GM19240 (cell line): ENCODE data around the gene RIBC1.
"Not testable (repeated sequence)": the region's sequence is repeated elsewhere in the genome, so short reads cannot be mapped to it uniquely, and the experiment has no call there.

ENCODE experiments used
- DNase-seq: peaks from one replicate; pipeline ENCODE4 v3.0.0; 2011; ENCODE audit warnings: low spot score; ENCODE audit not compliant: insufficient read length

RIBC1 gene

DNA sequence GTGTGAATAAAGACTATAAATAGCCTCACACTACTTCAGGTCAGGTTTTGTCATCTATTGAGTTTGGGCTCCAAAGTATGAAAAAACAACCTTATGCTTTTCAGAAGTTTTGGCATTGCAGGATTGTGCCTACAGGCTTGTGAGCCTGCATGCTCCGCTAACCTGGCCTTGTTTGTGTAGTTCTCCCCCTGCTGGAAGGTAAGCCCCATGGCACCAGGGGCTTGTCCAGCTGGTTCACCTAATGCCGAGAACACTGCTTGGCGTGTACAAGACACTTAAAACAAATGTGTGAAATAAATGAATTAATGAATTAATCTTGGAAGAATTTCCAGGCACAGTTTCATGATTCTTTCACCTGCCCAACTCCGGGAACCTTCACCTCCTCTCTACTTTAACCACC, 13.3 kb downstream of the RIBC1 start:
- DNase-seq: peak; percentile 80

DNA sequence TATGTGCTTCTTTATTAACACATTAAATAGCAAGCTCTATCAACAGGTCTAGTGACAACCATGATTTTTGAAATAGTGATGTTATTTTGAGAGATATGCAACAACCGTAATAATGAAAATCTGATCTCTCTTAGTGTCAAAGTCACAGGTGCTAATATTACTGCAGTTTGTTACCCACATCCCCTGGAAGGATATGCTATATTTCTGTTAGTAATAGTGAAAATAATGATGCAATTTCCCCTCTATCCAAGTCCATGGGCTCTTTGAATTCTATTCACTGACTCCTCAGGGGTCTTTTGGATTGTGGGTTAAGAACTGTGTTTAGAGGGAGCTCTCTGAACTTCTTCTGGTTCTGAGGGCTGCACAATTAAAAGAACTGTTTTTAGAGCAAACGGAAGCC, 14.5 kb downstream of the RIBC1 start:
- no peak for DNase-seq

DNA sequence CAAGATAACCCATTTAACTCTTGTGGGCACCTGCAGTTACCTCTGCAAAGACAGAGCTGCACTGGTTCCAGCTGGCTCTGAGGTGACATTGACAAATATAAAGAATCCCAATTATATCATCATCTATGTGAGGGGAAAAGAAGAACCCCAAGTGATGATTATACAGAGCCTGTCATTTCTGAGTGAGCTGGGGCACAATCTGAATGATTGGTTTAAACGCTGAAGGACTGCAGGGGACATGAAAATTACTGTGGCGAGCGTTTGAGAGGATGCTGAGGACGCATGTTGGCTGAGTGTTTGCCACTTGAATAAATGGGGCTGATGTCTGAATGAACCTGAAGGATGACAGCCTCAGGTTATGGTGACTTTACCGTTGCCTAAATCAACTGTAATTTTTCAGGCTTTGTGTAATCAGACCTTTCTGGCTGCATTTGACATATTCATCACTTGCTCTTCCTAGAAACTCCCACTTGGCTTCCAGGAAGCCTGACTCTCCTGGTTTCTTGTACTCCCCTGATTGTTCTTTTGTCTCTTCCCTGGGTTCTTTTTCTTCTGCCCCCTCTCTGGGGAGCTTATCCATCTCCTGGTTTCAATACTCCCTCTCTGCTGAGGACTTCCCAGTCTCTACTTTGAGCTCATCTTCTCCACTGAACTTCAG, 15.6 kb downstream of the RIBC1 start:
- no peak for DNase-seq

DNA sequence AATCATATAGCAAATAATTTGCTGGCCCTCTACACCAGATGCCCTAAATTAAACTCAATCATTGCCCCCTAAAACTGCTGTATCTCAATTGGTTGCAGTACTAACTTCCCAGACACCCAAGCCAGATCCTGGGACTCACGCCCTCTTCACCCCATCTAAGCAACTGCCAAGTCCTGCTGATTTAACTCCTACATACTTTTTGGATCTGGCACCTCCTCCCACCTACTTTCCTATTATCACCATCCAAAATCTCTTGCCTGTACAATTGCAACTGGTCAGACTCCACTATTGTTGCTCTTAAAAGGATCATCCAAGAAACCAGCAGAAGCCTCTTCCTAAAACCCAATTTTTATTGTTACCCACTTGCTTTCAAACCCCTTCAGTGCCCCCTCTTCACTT, 16.2 kb downstream of the RIBC1 start:
- DNase-seq: no peak

DNA sequence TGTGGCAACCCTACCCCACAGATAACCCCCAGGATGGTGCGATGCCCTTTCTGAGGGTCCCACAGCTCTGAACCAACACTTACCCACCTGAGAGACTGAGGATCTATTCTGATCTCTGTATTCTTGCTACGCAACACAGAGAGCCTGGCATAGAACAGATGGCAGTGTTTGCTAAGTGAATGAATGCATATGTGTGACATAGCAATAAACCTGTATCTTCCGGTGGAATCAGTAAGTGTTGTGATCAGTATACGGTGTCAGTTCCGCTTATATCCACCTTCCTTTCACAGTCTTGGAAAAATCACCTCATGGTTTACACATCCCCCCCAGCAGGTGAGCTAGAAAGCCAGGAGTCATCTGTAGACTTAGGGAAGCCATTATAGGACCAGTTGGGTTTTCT, 17.4 kb downstream of the RIBC1 start:
- DNase-seq: no peak

DNA sequence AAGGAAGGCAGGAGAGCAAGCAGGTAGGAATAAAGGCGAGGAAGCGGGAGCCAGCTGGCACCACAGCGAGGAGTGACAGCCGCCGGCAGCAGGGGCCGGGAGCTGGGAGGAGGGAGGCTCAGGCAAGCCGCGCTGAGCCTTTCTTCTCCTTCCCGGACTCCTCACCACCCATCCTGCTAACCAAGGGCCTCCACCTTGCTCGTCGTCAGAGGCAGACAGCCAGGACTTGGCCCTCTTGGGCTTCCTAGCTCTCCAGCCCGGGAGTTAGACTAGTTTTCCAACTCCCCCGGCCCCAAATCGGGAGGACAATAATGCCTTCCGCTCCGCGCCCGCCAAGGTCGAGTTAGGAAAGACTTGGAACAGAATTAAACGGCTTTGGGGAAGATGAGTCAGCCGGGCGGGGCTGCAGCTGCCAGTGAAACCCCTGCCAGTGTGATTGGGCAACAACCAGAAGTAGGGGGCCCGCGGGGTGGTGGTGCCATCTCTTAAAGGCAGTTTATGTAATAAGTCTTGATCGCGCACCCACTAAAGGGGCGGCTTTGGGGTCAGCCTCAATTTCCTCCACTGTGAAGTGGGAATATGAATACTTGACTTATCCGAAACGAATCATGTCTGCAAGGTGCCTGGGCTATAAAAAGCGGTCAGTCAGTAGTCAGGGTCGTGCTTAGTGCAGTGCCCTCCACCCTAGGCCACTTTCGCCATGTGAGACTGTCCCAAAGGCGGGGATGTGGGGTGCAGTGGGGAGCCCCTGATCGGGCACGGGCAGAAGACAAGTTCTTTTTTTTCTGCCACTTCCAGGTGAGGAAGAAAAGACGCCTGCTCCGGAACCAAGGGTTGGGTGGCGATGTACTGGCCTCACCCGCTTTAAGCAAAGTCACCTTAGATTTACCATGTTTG, 18.2 kb downstream of the RIBC1 start:
- DNase-seq: no peak

DNA sequence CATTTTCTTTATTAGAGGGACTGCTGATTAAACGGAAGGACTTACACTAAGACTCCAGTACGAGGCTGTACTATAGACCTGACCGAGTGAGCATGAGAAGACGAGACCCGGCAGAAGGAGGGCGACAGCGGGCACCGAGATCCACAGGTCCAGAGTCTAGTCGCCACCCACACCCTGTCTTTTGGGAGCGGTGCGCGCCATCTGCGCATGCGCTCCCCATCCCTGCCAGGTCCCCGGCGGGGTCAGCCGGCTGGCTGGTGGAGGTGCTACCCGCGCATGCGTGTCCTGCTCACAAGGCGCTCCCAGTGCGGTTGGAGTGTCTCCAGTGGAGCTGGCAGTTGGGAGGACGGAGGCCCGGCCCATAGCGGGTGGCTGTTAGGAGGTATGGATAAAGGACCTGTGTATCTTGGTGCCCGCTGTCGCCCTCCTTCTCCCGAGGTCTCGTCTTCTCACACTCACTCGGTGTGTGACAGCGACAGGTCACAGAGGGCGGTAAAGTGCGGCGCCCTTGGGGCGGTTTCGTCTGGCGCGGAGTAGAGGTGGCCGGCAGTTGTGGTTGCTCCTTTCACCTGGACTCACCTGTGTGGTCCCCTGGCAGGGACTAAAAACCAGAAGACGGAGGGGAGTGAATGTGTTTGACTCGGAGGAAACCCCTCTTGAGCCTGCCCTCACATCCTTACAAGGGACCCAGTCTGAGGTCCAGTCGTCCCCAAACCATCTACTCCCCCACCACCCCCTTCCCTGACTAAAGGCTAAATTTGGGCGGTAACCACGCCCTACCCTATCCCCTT, 19.1 kb downstream of the RIBC1 start:
- peak; percentile 56 for DNase-seq

DNA sequence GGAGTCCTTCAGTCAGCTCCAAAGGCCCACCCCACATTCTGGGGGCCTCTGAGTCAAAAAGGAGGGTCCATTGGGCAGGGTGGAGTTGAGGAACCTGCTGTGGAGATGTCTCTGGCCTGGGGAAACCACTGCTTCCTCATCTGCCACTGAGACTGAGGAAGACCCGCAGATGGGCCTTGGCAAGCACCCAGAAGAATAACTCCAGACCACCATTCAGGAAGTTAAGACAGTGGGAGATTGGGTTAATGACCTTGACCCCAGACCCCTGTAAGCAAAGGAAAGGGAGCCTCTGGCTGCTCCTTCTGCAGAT, 19.6 kb downstream of the RIBC1 start:
- DNase-seq: no peak

DNA sequence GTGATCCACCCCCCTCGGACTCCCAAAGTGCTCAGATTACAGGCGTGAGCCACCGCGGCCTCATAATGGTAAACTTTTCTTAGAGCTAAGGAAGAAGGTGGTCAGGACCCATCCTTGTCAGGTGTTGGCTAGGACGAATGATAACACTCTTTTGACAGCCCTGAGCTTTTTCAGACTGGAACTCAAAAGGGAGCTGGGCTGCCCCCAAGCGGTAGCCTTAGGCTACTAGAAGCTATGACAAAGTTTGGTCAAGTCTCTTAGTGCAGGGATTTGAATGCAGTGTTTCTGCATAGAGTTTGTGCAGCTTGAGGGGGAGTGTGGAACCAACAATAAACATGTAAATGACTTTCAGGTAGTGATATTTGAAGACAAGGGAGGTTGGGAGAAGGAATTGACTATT, 23.3 kb downstream of the RIBC1 start:
- no peak for DNase-seq

DNA sequence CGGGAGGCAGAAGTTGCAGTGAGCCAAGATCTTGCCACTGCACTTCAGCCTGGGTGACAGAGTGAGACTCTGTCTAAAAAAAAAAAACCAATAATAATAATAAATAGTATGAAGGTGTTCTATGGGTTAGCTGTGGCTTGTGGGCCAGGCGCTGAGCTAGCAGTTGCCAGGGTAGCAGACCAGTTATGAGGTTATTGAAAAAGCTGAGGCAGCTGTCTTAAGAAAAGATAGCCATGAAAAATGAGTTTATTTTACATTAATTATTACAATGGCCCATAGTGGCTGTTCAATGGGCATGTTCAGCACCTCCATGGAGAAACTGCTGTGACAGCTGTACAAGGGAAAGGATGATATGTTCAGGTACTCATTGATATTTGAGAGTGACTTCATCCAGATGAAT, 24.8 kb downstream of the RIBC1 start:
- no peak for DNase-seq

DNA sequence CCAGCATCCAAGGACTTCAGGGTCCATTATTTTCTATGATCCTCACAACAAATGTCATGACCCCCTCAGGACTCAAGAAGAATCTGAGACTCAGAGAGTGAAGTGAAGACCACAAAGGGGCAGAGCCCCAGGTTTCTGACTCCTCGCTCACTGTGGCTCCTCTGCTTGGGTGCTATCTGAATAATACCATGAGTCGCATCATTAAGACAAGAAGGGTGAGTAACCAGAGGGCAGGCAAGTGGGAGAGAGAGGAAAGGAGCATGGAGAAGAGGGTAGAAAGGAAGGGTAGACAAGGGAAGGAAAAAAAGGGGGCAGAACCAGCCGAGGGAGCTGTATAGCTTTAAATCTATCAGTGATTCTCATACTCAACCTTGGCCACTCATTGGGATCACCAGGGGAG, 27.0 kb downstream of the RIBC1 start:
- no peak for DNase-seq

DNA sequence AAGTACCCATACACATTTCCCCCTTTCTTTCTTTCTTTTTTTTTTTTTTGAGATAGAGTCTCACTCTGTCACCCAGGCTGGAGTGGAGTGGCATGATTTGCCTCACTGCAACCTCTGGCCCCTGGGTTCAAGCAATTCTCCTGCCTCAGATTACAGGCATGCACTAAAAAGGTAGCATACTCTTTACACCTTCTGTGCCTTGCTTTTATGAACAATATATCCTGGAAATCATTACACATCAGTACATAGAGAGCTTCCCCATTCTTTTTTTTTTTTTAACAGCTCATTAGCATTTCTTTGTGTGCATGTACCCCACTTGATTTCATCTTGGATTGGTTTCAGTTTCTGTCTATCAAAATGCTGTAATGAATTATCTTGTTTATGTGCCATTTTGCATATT, 30.1 kb downstream of the RIBC1 start:
- DNase-seq: no peak

DNA sequence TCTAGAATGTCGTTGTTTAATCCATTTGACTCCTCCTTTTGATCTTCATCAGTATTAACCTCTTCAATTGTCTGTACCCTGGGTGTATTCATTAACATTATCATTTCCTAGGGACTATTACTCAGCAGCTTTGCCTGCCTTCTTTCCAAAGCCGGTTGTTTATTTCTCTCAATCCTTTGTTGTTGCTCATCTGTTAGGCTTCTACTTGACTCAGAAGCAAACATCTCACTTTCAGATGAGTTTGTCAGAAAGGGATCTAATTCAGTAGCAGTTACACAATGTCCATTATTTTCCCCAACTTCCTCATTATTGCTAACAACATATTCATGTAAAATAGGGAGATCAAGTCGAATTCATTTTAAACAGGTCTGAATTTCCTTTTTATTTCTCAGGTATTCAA, 33.6 kb downstream of the RIBC1 start:
- no peak for DNase-seq

DNA sequence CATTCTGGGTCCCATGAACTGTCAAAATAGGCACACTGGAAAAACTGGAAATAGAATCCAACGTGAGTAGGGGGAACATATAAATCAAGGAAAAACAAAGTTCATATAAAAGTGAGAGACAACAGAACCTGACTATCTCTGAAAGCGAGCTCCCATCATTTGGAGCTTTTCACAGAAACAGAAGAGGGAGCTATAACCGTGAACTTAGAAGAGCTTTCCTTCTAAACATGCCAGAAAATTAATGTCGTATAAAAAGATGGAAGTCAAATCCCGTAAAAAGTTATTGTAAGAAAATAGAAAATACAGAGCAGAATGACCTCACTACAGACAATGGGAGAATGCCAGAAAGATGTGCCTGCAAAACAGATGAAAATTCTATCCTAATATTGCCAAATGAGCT, 35.4 kb downstream of the RIBC1 start:
- no peak for DNase-seq

DNA sequence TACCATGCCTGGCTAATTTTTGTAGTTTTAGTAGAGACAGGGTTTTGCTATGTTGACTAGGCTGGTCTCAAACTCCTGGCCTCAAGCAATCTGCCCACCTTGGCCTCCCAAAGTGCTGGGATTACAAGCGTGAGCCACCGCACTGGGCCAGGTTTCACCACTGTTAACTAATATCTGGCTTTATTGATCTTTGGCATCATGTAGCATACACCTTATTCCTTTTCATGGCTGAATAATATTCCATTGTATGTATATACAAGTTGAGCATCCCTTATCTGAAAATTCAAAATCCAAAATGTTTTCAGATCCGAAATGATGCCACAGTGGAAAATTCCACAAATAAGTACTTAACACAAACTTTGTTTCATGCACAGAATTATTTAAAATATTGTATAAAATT, 46.0 kb downstream of the RIBC1 start:
- DNase-seq: not testable (repeated sequence)

DNA sequence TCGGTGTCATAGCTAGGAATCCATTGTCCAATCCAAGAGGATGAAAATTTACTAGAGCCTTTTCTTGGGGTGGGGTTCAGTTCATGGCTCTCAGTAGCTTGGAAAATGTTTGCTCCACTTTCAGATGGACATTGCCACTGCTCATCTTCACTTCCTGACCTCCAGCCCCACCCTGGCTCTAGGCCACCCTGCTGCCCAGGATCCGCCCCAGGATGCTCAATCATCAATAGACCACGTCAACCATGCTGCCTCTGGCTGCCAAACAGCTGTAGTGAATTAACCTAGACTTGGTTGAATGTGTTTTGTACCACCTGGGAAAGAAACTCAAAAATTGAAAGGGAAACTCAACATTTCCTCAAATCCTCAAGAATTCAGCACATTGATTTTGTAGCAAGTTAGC, 48.7 kb downstream of the RIBC1 start:
- DNase-seq: no peak

DNA sequence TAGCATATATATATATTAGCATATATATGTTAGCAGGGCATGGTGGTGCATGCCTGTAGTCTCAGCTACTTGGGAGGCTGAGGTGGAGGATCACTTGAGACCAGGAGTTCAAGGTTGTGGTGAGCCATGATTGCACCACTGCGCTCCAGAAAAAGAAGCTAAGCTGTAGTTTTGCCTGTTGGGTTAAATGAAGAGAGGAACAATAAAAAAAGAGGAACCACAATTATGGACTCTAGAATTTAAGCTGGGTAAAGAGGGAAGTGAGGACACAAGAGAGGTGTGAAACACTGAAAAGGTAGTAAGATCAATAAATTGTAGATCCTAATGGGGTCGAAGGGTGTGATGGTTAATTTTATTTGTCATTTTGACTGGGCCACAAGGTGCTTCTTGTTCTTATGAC, 52.0 kb downstream of the RIBC1 start:
- no peak for DNase-seq

DNA sequence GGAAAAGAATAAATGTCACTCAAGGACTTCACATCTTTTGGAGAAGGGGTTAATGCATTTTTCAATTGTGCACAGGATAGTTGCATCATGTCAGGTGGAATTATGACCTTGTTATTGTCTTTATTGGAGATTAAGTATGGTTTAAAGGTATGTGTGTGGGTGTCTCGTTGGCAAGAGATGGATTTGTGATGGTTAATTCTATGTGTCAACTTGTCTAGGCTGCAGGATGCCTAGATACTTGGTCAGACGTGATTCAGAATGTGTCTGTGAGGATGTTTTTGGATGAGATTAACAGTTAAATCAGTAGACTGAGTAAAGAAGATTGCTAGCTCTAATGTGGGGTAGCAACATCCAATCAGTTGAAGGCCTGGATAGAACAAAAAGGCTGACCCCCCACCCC, 53.7 kb downstream of the RIBC1 start:
- DNase-seq: no peak

DNA sequence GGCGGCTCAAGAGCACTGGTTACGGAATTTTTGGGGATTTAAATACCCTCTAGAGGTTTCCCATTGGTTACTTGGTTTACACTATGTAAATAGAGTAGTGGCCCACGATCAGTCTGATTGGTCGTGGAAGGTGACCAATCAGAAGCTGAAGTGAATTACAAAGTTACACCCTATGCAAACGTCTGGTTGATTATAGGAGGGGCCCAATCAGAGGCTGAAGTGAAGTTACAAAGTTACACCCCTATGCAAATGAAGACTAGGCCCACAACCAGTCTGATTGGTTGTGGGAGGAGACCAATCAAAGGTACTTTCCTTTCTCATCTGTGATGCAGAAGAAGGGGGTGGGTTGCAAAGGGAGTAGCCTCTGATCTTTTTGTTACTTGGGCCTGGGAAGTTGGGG, 56.6 kb downstream of the RIBC1 start:
- DNase-seq: no peak
